HCT116 (cell line): Measurements from ENCODE around the gene FRMD3. TPM values are rescaled to one million over a fixed set of nuclear protein-coding genes. Genes with fewer than 3 reads are reported as not detected.

Experiments
- ATAC-seq: fragments of 200-7000 bp; cut with Tn5 transposase; 2 replicates; pipeline ENCODE4 v1.9.1; 2020; ENCODE audit warnings: mild to moderate bottlenecking, moderate library complexity
- BruUV-seq: library from RNA; stranded (reverse); fragments of 400-500 nt; replicated peaks from 2 replicates; lab custom pipeline; 2021; lab: Mats Ljungman, UMichigan
- CTCF ChIA-PET: fragments of 300-600 bp; sonication (Branson Sonifier 250); formaldehyde crosslinking; loops from one replicate; lab custom pipeline; 2021; ENCODE audit warnings: antibody characterized with exemption; lab: Charles Lee
- POLR2A ChIA-PET: fragments of 300-600, 350-600 bp; sonication (Branson Sonifier 250); formaldehyde crosslinking; loops from one replicate; lab custom pipeline; 2021; ENCODE audit warnings: antibody characterized with exemption; lab: Charles Lee
- RAD21 ChIA-PET, 2 experiments: fragments of 300-600 bp; sonication (Branson Sonifier 250); formaldehyde crosslinking; loops; one replicate each; lab custom pipeline; 2023; ENCODE audit warnings: low total read pairs in 2 of 2; ENCODE audit not compliant: uncharacterized antibody in 2 of 2, unreplicated experiment in 2 of 2, low non-redundant PET in 1 of 2; lab: Charles Lee
- DNase-seq: peaks from one replicate; pipeline ENCODE4 v3.0.0-alpha.2; 2010; ENCODE audit warnings: low read depth, low spot score
- H2AFZ ChIP-seq: fragments of 200-600 bp; shearing (Covaris generic), sonication (generic); 2 replicates; pipeline ENCODE4 v1.6.1; 2017; ENCODE audit warnings: low read depth, mixed run types, mixed read lengths, antibody characterized with exemption, low read length; ENCODE audit not compliant: poor library complexity, severe bottlenecking
- H3K27ac ChIP-seq: 2 replicates; pipeline ENCODE4 v1.5.1; 2012; ENCODE audit warnings: low read depth, low read length
- H3K27me3 ChIP-seq: fragments of 200-600 bp; sonication (generic); 2 replicates; pipeline ENCODE4 v1.6.1; 2016; ENCODE audit warnings: mixed run types, low read length, mixed read lengths; ENCODE audit not compliant: insufficient read depth
- H3K36me3 ChIP-seq, 2 experiments: fragments of 200-500 bp in 1 of 2; fragments of 200-600 bp in 1 of 2; sonication (Bioruptor generic) in 1 of 2; sonication (generic) in 1 of 2; 2 replicates each; pipeline versions ENCODE4 v1.5.1 to v1.6.1; 2014 to 2016; ENCODE audit warnings: low read length in 2 of 2, inconsistent platforms in 1 of 2, mixed read lengths in 1 of 2, mixed run types in 1 of 2; ENCODE audit not compliant: insufficient read depth in 2 of 2, control insufficient read depth in 1 of 2
- H3K4me1 ChIP-seq, 2 experiments: fragments of 200-600 bp in 1 of 2; sonication (generic) in 1 of 2; 2 replicates each; pipeline versions ENCODE4 v1.5.1 to v1.6.1; 2012 to 2017; ENCODE audit warnings: low read length in 2 of 2, inconsistent platforms in 1 of 2, mild to moderate bottlenecking in 1 of 2, mixed read lengths in 1 of 2, mixed run types in 1 of 2, moderate library complexity in 1 of 2; ENCODE audit not compliant: insufficient read depth in 2 of 2, control insufficient read depth in 1 of 2
- H3K4me2 ChIP-seq: fragments of 200-600 bp; sonication (generic); 2 replicates; pipeline ENCODE4 v1.6.1; 2017; ENCODE audit warnings: mixed run types, low read length, mixed read lengths
- H3K4me3 ChIP-seq, 2 experiments: fragments of 200-600 bp in 1 of 2; sonication (generic) in 1 of 2; replicated peaks in 1 of 2; 2 replicates each; pipeline ENCODE4 v1.5.1; 2011 to 2016; ENCODE audit warnings: low read length in 2 of 2, control low read depth in 1 of 2, low read depth in 1 of 2, mild to moderate bottlenecking in 1 of 2, mixed read lengths in 1 of 2, mixed run types in 1 of 2
- H3K79me2 ChIP-seq: fragments of 200-600 bp; sonication (generic); 2 replicates; pipeline ENCODE4 v1.6.1; 2017; ENCODE audit warnings: mild to moderate bottlenecking, mixed run types, low read length, moderate library complexity, mixed read lengths; ENCODE audit not compliant: insufficient read depth
- H3K9ac ChIP-seq: fragments of 200-600 bp; sonication (generic); 2 replicates; pipeline ENCODE4 v1.6.1; 2016; ENCODE audit warnings: low read length, mixed read lengths
- H3K9me2 ChIP-seq: fragments of 200-600 bp; sonication (generic), shearing (Covaris generic); 2 replicates; pipeline ENCODE4 v1.6.1; 2017; ENCODE audit warnings: mixed run types, mild to moderate bottlenecking, moderate library complexity; ENCODE audit not compliant: insufficient read depth
- H3K9me3 ChIP-seq, 2 experiments: fragments of 200-500 bp in 1 of 2; fragments of 200-600 bp in 1 of 2; sonication (Bioruptor generic) in 1 of 2; sonication (generic) in 1 of 2; 2 replicates each; pipeline ENCODE4 v1.6.1; 2014 to 2017; ENCODE audit warnings: low read length in 2 of 2, mixed read lengths in 2 of 2, inconsistent platforms in 1 of 2, low read depth in 1 of 2, mild to moderate bottlenecking in 1 of 2, mixed run types in 1 of 2, moderate library complexity in 1 of 2; ENCODE audit not compliant: control insufficient read depth in 1 of 2, insufficient read depth in 1 of 2
- H4K20me1 ChIP-seq: fragments of 200-600 bp; sonication (generic), shearing (Covaris generic); 2 replicates; pipeline ENCODE4 v1.6.1; 2017; ENCODE audit warnings: mixed run types, mild to moderate bottlenecking, moderate library complexity; ENCODE audit not compliant: insufficient read depth
- CBX3 ChIP-seq: IDR thresholded peaks from 2 replicates; pipeline ENCODE4 v1.6.1; 2012; ENCODE audit warnings: low read depth
- CEBPB ChIP-seq: IDR thresholded peaks from 2 replicates; pipeline ENCODE4 v1.6.1; 2012; ENCODE audit warnings: low read depth
- EGR1 ChIP-seq: IDR thresholded peaks from 2 replicates; pipeline ENCODE4 v1.6.1; 2012; ENCODE audit warnings: low read depth
- ELF1 ChIP-seq: IDR thresholded peaks from 2 replicates; pipeline ENCODE4 v1.6.1; 2012; ENCODE audit warnings: low read depth, borderline replicate concordance
- EZH2 ChIP-seq: fragments of 200-600 bp; sonication (generic); IDR thresholded peaks from 2 replicates; pipeline ENCODE4 v1.6.1; 2017; ENCODE audit warnings: antibody characterized with exemption, mixed run types
- EZH2phosphoT487 ChIP-seq: fragments of 200-600 bp; IDR thresholded peaks from 2 replicates; pipeline ENCODE4 v1.6.1; 2018; ENCODE audit warnings: antibody characterized with exemption, borderline replicate concordance
- POLR2A ChIP-seq: IDR thresholded peaks from 2 replicates; pipeline ENCODE4 v1.7.0; 2011; ENCODE audit warnings: borderline replicate concordance; ENCODE audit not compliant: insufficient read depth, insufficient read length; ENCODE audit errors: extremely low read depth
- POLR2AphosphoS5 ChIP-seq: IDR thresholded peaks from 2 replicates; pipeline ENCODE4 v1.6.1; 2011; ENCODE audit warnings: mild to moderate bottlenecking, low read depth, low read length, moderate library complexity
- RAD21 ChIP-seq: IDR thresholded peaks from 2 replicates; pipeline ENCODE4 v1.6.1; 2012; ENCODE audit warnings: low read depth, mild to moderate bottlenecking
- SIN3A ChIP-seq: IDR thresholded peaks from 2 replicates; pipeline ENCODE4 v1.6.1; 2012; ENCODE audit warnings: low read depth
- SP1 ChIP-seq: IDR thresholded peaks from 2 replicates; pipeline ENCODE4 v1.6.1; 2012; ENCODE audit warnings: low read depth
- TCF7L2 ChIP-seq: IDR thresholded peaks from 2 replicates; pipeline ENCODE4 v1.7.0; 2011; ENCODE audit warnings: borderline replicate concordance, inconsistent platforms; ENCODE audit not compliant: insufficient read depth, insufficient read length; ENCODE audit errors: extremely low read depth
- YY1 ChIP-seq: IDR thresholded peaks from 2 replicates; pipeline ENCODE4 v1.6.1; 2011; ENCODE audit warnings: low read length, low read depth, moderate library complexity, mild to moderate bottlenecking; ENCODE audit not compliant: insufficient replicate concordance; ENCODE audit errors: extremely low read depth
- intact Hi-C: fragments of 100-400 bp; cut with micrococcal nuclease; formaldehyde crosslinking; loops from 2 replicates; pipeline ENCODE4 v1.10.0; 2022
- total RNA-seq: library from RNA; stranded (reverse); gene quantifications from one replicate; pipeline ENCODE4 v1.2.1, GENCODE V29; 2021; ENCODE audit not compliant: unreplicated experiment
- TF ChIP-seq, protein P1 (sequence below): IDR thresholded peaks from 2 replicates; pipeline ENCODE4 v1.6.1; 2012
- TF ChIP-seq, protein P2 (sequence below): IDR thresholded peaks from 2 replicates; pipeline ENCODE4 v1.6.1; 2012; ENCODE audit warnings: low read depth
- TF ChIP-seq, protein P3 (sequence below): IDR thresholded peaks from 2 replicates; pipeline ENCODE4 v1.6.1; 2012
- TF ChIP-seq, protein P4 (sequence below): IDR thresholded peaks from 2 replicates; pipeline ENCODE4 v1.6.1; 2011; ENCODE audit warnings: mild to moderate bottlenecking, low read length, moderate library complexity; ENCODE audit not compliant: insufficient replicate concordance; ENCODE audit errors: extremely low read depth

FRMD3 gene
- total RNA-seq, 1 experiment from 2014 or later = 0.89 TPM

DNA sequence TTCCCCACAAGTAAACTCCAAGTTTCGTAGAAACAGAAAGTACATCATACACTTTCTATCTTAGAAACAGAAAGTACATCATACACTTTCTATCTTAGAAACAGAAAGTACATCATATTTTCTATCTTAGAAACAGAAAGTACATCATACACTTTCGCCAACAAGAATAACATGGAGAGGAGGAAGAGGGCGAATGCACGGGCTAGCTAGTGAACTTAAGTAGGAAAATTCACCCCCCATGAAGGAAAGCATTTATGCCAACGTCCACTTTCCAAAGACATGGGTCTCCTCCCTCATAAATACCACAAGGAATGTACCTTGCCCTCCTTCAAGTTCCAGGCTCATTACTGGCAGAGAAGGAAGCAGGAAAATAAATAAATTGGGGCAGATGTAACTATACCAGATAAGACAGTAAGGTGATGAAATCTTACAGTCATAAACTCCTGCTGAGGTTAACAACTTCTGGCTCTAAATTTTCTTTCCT lies 64.7 kb downstream of the FRMD3 start (continued):
- no peak for TF ChIP-seq YY1
- TF ChIP-seq, all 23 proteins: peak for 0

DNA sequence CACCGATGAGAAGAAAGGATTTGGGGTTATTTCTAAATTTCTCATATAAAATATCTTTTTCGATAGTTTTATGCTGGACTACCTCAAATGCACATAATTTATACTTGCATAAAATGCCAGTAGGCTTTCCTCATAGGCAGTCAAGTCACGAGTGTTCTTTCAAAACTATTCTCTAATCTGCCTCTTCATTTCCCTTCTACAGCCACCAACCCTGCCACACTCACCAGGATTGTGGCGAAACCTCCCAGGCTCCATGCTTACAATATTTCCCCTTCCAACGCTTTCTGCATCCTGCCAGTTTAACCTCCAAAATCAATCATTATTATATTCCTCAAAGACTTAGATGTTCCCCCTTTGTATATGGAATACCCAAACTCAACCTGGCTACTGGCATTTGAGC lies 65.4 kb downstream of the FRMD3 start:
- Histone ChIP-seq H3K79me2 (no peaks in the 10 kb centered on the region), H3K4me3 (no peak overlapping the region), H2AFZ (no peak overlapping the region), H3K27ac (no peak overlapping the region), H3K9me3 (no peaks in the 10 kb centered on the region), H3K4me2 (no peak overlapping the region), H3K4me1 (peaks cover 0 to 8% of the 10 kb centered on the region in 2 experiments; a peak in 1 of 4 replicates), H3K9ac (no peak overlapping the region), H3K9me2 (no peaks in the 10 kb centered on the region), H3K27me3 (no peaks in the 10 kb centered on the region), H3K36me3 (no peaks in the 10 kb centered on the region), H4K20me1 (no peaks in the 10 kb centered on the region)
- DNase-seq (no peak), ATAC-seq (no peak)
- CTCF ChIA-PET = no interaction called here
- RAD21 ChIA-PET = no interaction called here
- POLR2A ChIA-PET = no interaction called here
- intact Hi-C loops = no loop called here
- BruUV-seq = no TSS peak
- TF ChIP-seq RAD21 (no peak), YY1 (no peak), ELF1 (no peak), EGR1 (no peak), CEBPB (no peak), TCF7L2 (no peak), SP1 (no peak), CBX3 (no peak), POLR2AphosphoS5 (no peak), EZH2 (no peak), SIN3A (no peak), EZH2phosphoT487 (no peak), POLR2A (no peak)
- TF ChIP-seq, protein P1, sequence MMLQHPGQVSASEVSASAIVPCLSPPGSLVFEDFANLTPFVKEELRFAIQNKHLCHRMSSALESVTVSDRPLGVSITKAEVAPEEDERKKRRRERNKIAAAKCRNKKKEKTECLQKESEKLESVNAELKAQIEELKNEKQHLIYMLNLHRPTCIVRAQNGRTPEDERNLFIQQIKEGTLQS = no peak
- TF ChIP-seq, protein P2, sequence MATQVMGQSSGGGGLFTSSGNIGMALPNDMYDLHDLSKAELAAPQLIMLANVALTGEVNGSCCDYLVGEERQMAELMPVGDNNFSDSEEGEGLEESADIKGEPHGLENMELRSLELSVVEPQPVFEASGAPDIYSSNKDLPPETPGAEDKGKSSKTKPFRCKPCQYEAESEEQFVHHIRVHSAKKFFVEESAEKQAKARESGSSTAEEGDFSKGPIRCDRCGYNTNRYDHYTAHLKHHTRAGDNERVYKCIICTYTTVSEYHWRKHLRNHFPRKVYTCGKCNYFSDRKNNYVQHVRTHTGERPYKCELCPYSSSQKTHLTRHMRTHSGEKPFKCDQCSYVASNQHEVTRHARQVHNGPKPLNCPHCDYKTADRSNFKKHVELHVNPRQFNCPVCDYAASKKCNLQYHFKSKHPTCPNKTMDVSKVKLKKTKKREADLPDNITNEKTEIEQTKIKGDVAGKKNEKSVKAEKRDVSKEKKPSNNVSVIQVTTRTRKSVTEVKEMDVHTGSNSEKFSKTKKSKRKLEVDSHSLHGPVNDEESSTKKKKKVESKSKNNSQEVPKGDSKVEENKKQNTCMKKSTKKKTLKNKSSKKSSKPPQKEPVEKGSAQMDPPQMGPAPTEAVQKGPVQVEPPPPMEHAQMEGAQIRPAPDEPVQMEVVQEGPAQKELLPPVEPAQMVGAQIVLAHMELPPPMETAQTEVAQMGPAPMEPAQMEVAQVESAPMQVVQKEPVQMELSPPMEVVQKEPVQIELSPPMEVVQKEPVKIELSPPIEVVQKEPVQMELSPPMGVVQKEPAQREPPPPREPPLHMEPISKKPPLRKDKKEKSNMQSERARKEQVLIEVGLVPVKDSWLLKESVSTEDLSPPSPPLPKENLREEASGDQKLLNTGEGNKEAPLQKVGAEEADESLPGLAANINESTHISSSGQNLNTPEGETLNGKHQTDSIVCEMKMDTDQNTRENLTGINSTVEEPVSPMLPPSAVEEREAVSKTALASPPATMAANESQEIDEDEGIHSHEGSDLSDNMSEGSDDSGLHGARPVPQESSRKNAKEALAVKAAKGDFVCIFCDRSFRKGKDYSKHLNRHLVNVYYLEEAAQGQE = no peak
- TF ChIP-seq, protein P3, sequence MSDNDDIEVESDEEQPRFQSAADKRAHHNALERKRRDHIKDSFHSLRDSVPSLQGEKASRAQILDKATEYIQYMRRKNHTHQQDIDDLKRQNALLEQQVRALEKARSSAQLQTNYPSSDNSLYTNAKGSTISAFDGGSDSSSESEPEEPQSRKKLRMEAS = no peak
- TF ChIP-seq, protein P4, sequence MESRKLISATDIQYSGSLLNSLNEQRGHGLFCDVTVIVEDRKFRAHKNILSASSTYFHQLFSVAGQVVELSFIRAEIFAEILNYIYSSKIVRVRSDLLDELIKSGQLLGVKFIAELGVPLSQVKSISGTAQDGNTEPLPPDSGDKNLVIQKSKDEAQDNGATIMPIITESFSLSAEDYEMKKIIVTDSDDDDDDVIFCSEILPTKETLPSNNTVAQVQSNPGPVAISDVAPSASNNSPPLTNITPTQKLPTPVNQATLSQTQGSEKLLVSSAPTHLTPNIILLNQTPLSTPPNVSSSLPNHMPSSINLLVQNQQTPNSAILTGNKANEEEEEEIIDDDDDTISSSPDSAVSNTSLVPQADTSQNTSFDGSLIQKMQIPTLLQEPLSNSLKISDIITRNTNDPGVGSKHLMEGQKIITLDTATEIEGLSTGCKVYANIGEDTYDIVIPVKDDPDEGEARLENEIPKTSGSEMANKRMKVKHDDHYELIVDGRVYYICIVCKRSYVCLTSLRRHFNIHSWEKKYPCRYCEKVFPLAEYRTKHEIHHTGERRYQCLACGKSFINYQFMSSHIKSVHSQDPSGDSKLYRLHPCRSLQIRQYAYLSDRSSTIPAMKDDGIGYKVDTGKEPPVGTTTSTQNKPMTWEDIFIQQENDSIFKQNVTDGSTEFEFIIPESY = no peak
